Upper lobe of right lung (tissue), 1 donor: ENCODE results near the gene NKD1. TPM values are rescaled to one million over a fixed set of nuclear protein-coding genes. Genes with fewer than 3 reads are reported as not detected.

ENCODE experiments used
- ATAC-seq: fragments of 200-7000 bp; cut with Tn5 transposase; one replicate; pipeline ENCODE4 v1.9.1; 2020; ENCODE audit warnings: mild to moderate bottlenecking, moderate library complexity
- DNase-seq: peaks from one replicate; pipeline ENCODE4 v3.0.0-alpha.2; 2020
- H3K27ac ChIP-seq: fragments of 200-600 bp; one replicate; pipeline ENCODE4 v1.8.0; 2022
- H3K27me3 ChIP-seq: fragments of 200-600 bp; one replicate; pipeline ENCODE4 v1.8.0; 2022; ENCODE audit warnings: mild to moderate bottlenecking
- H3K36me3 ChIP-seq: fragments of 200-600 bp; one replicate; pipeline ENCODE4 v1.8.0; 2022
- H3K4me1 ChIP-seq: fragments of 200-600 bp; one replicate; pipeline ENCODE4 v1.8.0; 2022
- H3K4me3 ChIP-seq: fragments of 200-600 bp; one replicate; pipeline ENCODE4 v1.8.0; 2022; ENCODE audit warnings: mild to moderate bottlenecking
- H3K9me3 ChIP-seq: fragments of 200-600 bp; one replicate; pipeline ENCODE4 v1.8.0; 2022
- CTCF ChIP-seq: fragments of 200-600 bp; IDR thresholded peaks from one replicate; pipeline ENCODE4 v1.8.0; 2022; ENCODE audit warnings: antibody characterized with exemption
- intact Hi-C: fragments of 100-400 bp; cut with DNase I; formaldehyde crosslinking; loops from one replicate; pipeline ENCODE4 v1.11.0; 2022
- total RNA-seq: library from RNA; stranded (reverse); fragmentation: NEBNext Ultra II Directional; extraction: Animal tissue kit (Norgen Biotek cat#: 25700); gene quantifications from one replicate; pipeline ENCODE4 v1.2.1, GENCODE V29; 2021
- donor health status: DM: no; HTN: yes; CAD: no; lungs with severe emphysema.

Gene NKD1
- total RNA-seq, 1 donor from 2014 or later, result 47.2 TPM

GRCh38 chr16:50603206-50604064 is 55.2 kb downstream of the NKD1 start:
- DNase-seq (no peak), ATAC-seq (peak; percentile 21)
- Histone ChIP-seq H3K9me3 (no peaks in the 10 kb centered on the region), H3K36me3 (no peaks in the 10 kb centered on the region), H3K4me3 (no peak overlapping the region), H3K4me1 (peaks cover 31% of the 10 kb centered on the region), H3K27me3 (no peaks in the 10 kb centered on the region), H3K27ac (peak overlapping the region; percentile 58)
- TF ChIP-seq CTCF, result no peak
- intact Hi-C loops, result no loop called here

GRCh38 chr16:50604065-50604418 is 55.8 kb downstream of the NKD1 start:
- Histone ChIP-seq H3K36me3 (no peaks in the 10 kb centered on the region), H3K27ac (peak overlapping the region; percentile 58), H3K4me1 (peaks cover 31% of the 10 kb centered on the region), H3K27me3 (no peaks in the 10 kb centered on the region), H3K9me3 (no peaks in the 10 kb centered on the region), H3K4me3 (no peak overlapping the region)
- TF ChIP-seq CTCF, result no peak
- intact Hi-C loops, result no loop called here
- DNase-seq (no peak), ATAC-seq (no peak)

GRCh38 chr16:50604610-50605009 is 56.4 kb downstream of the NKD1 start:
- no peak overlapping the region for H3K27ac ChIP-seq
- intact Hi-C loops, result no loop called here
- no peak for ATAC-seq

GRCh38 chr16:50605733-50606430 is 57.7 kb downstream of the NKD1 start:
- Histone ChIP-seq H3K9me3 (no peaks in the 10 kb centered on the region), H3K4me3 (no peak overlapping the region), H3K36me3 (no peaks in the 10 kb centered on the region), H3K27ac (no peak overlapping the region), H3K27me3 (no peaks in the 10 kb centered on the region), H3K4me1 (peaks cover 27% of the 10 kb centered on the region)
- no peak for ATAC-seq
- intact Hi-C loops, result no loop called here
- no peak for TF ChIP-seq CTCF
- no peak for DNase-seq

More at GRCh38 chr16:50604610-50605009, 56.4 kb downstream of the NKD1 start:
- TF ChIP-seq CTCF, result no peak
- H3K4me1 ChIP-seq, result peaks cover 31% of the 10 kb centered on the region
- no peaks in the 10 kb centered on the region for H3K27me3 ChIP-seq
- H3K9me3 ChIP-seq, result no peaks in the 10 kb centered on the region
- no peaks in the 10 kb centered on the region for H3K36me3 ChIP-seq
- DNase-seq, result no peak
- H3K4me3 ChIP-seq, result no peak overlapping the region

- Histone ChIP-seq H3K27me3 (no peaks in the 10 kb centered on the region), H3K36me3 (no peaks in the 10 kb centered on the region), H3K4me3 (no peak overlapping the region), H3K4me1 (peaks cover 20% of the 10 kb centered on the region), H3K27ac (no peak overlapping the region), H3K9me3 (no peaks in the 10 kb centered on the region)
- ATAC-seq (no peak), DNase-seq (no peak)
- intact Hi-C loops, result no loop called here
- no peak for TF ChIP-seq CTCF
These were observed 58.3 kb downstream of the NKD1 start for GRCh38 chr16:50606431-50607050.
